HG02870 (cell line): ENCODE measurements around the gene AP4M1.

Experiments
- ATAC-seq: cut with Tn5 transposase; IDR thresholded peaks from one replicate; pipeline ENCODE4 v1.9.1; 2021; ENCODE audit warnings: mild to moderate bottlenecking, moderate library complexity; ENCODE audit not compliant: unreplicated experiment

Gene AP4M1

DNA sequence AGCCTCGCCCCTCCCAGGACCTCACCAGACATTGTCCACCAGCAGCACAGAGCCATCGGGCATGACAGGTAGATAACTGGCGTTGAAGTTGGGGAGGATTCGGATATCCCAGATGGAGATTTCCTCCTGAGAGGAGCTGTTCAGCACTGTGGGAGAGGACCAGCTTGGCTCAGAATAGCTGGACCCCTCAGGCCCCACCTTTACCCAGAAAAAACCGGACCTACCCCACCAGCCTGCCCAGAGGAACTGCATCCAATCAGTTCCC is 55.6 kb downstream of the AP4M1 start:
- no peak for ATAC-seq

DNA sequence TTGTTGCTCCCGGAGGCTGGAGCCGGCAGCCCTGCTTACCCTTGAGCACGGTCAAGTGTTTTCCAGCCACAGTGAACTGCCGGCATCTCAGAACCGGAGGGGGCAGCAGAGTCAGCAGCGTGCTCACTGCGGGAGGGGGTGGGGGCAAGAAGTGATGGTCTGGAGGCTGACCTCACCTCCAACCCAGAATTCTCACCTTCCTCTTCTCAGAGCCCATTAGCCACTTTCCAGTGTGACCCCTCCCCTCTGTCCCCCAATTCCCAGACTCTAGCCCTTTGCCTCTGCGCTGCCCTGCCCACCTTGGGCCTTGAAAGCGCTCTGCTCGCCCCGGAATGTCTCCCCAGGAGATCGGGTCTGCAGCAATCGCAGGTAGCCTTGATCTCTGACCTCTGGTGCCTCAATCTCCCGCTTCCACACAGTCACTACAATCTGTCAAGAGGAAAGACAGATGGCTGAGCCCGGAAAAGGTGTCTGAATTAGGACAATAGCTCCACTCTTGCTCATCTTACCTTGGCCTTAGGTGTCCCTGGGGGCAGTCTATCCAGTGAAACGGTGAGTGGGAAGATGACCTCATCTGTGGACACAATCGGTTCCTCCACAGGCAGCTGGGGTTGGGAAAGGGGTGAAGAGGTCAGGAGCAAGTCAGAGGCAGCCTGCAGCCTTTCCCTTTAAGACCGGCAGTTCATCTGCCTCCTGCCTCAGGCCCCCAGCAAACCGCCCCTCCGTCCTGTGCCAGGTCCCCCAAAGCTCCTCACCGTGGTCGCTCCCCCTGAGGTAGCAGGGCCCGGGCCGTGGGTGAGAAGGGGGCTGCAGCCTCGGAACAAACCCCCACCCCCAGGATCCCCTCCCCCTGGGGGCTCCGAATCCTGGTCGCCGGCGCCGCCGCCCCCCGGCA is 56.1 kb downstream of the AP4M1 start:
- no peak for ATAC-seq
